Mucosa of stomach (tissue), 1 donor: ENCODE data around the gene SPRED2.

Source experiments
- H3K27me3 ChIP-seq: one replicate; pipeline ENCODE4 v1.7.0; 2013; ENCODE audit warnings: mild to moderate bottlenecking, low read length; ENCODE audit not compliant: control insufficient read depth, insufficient read depth
- H3K36me3 ChIP-seq: one replicate; pipeline ENCODE4 v1.7.0; 2013; ENCODE audit warnings: low read length; ENCODE audit not compliant: control insufficient read depth, insufficient read depth
- H3K4me1 ChIP-seq: one replicate; pipeline ENCODE4 v1.7.0; 2013; ENCODE audit warnings: mild to moderate bottlenecking, low read length; ENCODE audit not compliant: control insufficient read depth, insufficient read depth
- H3K4me3 ChIP-seq: one replicate; pipeline ENCODE4 v1.7.0; 2013; ENCODE audit warnings: low read length
- H3K9ac ChIP-seq: one replicate; pipeline ENCODE4 v1.7.0; 2013; ENCODE audit warnings: mild to moderate bottlenecking, low read length, moderate library complexity
- H3K9me3 ChIP-seq: one replicate; pipeline ENCODE4 v1.7.0; 2013; ENCODE audit warnings: mild to moderate bottlenecking, low read length, moderate library complexity; ENCODE audit not compliant: control insufficient read depth
- donor health status: Pancreatic carcinoma.

SPRED2 gene, protein sequence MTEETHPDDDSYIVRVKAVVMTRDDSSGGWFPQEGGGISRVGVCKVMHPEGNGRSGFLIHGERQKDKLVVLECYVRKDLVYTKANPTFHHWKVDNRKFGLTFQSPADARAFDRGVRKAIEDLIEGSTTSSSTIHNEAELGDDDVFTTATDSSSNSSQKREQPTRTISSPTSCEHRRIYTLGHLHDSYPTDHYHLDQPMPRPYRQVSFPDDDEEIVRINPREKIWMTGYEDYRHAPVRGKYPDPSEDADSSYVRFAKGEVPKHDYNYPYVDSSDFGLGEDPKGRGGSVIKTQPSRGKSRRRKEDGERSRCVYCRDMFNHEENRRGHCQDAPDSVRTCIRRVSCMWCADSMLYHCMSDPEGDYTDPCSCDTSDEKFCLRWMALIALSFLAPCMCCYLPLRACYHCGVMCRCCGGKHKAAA

DNA sequence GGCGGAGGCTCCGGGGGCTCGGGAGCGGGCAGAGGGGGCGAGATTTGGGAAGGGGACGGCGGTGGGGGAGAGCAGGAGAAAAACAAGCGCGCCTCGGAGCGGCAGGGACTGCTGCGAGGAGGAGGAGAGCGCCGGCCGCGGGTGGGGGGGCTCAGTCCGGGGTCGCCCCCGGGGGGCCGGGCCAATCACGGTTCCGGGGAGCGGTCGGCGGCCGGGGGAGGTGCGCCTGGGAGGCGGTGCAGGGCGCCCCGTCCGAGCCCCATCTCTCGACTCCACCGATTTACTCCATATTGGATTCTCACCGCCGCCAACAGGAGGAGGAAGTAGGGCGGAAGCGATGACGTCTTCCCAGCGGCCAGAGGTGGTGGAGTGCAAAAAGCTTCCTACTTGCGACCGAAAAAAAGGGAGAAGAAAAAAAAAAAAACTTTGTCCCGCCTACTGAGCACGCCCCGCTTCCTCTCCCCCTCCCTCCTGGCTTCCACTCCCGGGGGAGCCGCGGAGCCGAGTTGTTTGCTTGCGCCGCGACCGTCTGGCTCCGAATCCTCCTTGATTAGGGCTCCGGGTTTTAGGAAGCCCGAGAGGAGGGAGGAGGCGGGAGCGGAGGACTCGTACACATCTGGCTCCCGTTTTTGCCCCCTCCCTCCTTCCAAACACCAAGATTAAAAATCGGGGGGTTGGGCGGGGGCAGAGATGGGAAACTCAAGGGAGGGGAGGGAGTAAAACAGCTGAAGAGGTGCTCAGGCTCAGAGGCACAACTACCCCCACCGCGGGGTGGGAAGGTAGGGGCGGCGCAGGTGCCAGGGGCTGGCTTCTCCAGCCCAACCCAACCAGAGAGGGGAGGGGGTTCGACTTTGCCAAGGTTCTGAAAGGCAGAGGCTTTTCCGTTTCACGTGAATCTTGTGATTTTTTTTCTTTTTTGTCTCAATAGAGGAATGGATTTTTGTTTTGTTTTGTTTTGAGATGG is at the start of gene SPRED2:
Gene SPRED2, minus strand, starts transcription at position 373 of the 964 bp plus-strand sequence. CDS start 612 bp downstream, outside the sequence.
- Histone ChIP-seq H3K27me3 (no peaks in the 10 kb centered on the region), H3K9me3 (no peaks in the 10 kb centered on the region), H3K9ac (peak within 1 kb of the TSS; percentile 97), H3K4me3 (peak within 1 kb of the TSS; percentile 44), H3K36me3 (no peaks in the 10 kb centered on the region), H3K4me1 (peaks cover 29% of the 10 kb centered on the region)

DNA sequence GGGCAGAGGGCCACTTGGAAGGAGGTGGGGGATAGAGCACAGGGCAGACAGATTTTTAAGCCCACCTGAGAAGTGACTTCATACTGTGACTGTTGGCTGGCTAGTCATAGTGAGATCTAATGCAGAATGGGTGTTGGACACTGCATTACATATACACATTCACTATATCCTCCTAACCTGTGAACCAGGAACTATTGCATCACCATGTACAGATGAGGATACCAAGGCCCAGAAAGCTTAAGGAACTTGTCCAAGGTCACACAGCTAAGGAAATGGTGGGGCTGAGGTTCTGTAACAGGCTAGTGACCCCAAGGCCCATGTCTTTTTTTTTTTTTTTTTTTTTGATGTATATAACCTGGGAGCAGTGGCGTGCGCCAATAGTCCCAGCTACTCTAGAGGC is 49.6 kb upstream of the SPRED2 start:
- no peak overlapping the region for H3K4me3 ChIP-seq

DNA sequence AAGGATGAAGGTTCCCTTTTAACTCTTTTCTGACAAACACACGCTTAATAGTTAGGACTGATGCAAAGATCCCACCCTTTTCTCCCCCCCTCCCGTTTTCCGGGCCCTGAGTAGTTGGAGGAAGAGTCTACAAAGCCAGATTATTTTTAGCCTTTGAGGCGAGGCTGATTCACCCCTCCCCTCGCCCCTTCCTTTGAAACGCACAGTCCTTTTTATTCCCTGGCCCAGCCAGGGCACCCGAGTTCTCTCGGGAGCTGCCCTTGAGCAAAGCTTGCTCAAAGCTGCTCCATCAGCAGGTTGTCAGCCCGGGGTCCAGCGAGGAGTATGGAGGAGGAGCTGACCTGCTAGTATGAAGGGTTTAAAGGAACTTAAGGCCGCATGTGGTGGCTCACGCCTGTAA is 47.1 kb upstream of the SPRED2 start:
- no peaks in the 10 kb centered on the region for H3K36me3 ChIP-seq
- H3K4me1 ChIP-seq: no peaks in the 10 kb centered on the region
- H3K4me3 ChIP-seq: no peak overlapping the region
- no peak overlapping the region for H3K9ac ChIP-seq
- H3K27me3 ChIP-seq: no peaks in the 10 kb centered on the region
- no peaks in the 10 kb centered on the region for H3K9me3 ChIP-seq

More for the DNA sequence above, 49.6 kb upstream of the SPRED2 start:
- no peaks in the 10 kb centered on the region for H3K9me3 ChIP-seq
- H3K9ac ChIP-seq: no peak overlapping the region
- no peaks in the 10 kb centered on the region for H3K4me1 ChIP-seq
- H3K36me3 ChIP-seq: no peaks in the 10 kb centered on the region
- no peaks in the 10 kb centered on the region for H3K27me3 ChIP-seq

DNA sequence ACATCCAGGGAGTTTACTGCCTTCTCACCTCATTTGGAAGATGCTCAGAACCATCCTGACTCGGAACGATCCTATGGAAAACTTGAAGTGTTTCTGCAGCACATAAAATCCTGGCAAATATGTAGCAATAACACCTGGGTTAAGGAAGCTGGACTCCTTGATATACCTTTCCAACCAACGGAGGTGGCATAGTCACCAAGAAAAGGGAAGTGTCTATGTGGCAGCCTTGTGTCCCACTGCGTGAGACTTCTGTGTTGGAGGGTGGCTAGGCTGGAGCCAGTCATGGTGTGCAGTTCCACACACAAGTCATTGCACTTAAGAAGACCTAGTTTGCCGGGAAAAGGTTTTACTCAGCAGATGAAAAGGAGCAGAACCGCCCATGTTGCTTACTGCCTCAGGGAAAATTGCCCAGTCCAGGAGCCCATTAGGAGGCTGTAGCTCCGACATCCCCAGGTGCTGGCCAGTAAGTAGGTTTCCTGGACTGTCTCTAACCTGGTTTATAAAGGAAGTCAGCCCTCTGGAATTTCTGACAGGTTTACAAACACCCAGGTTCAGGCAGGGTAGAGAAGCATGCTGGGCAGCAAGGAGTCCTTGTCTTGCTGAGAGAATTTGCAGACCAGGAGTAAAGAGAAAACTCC is 46.2 kb upstream of the SPRED2 start:
- no peaks in the 10 kb centered on the region for H3K36me3 ChIP-seq
- no peak overlapping the region for H3K4me3 ChIP-seq
- H3K9me3 ChIP-seq: no peaks in the 10 kb centered on the region
- no peak overlapping the region for H3K9ac ChIP-seq
- H3K27me3 ChIP-seq: no peaks in the 10 kb centered on the region
- H3K4me1 ChIP-seq: no peaks in the 10 kb centered on the region

DNA sequence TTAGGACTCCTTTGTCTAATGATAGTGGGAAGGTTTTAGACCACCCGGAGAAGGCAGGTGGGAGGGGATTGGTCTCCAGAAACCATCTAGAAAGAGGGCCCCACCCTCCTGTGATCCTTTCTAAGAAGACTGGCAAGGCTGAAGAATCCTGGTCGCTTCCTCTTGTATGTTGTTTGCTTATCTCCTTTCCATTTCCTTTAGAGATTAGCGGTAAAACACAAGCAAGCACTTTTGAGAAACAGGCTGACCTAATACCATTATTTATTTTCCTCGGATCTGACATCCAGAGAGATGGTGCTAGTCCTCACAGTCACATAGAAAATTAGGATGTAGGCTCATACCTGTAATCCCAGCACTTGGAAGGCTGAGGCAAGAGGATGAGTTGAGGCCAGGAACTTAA is 45.2 kb upstream of the SPRED2 start:
- Histone ChIP-seq H3K4me1 (no peaks in the 10 kb centered on the region), H3K36me3 (no peaks in the 10 kb centered on the region), H3K9me3 (no peaks in the 10 kb centered on the region), H3K27me3 (no peaks in the 10 kb centered on the region), H3K9ac (no peak overlapping the region), H3K4me3 (no peak overlapping the region)

DNA sequence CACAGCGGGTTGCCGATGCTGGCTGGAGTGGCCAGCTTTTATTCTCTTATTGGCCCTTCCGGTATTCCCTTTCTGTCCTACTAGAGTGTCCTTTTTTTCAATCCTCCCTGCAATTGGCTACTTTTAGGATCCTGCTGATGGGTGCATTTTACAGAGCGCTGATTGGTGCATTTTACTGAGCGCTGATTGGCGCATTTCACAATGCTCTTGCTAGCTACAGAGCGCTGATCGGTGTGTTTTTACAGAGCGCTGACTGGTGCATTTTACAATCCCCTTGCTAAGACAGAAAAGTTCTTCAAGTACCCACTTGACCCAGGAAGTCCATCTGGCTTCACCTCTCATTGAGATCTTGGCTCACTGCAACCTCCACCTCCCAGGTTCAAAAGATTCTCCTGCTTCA is 44.4 kb upstream of the SPRED2 start:
- Histone ChIP-seq H3K9me3 (no peaks in the 10 kb centered on the region), H3K36me3 (no peaks in the 10 kb centered on the region), H3K9ac (no peak overlapping the region), H3K27me3 (no peaks in the 10 kb centered on the region), H3K4me3 (no peak overlapping the region), H3K4me1 (no peaks in the 10 kb centered on the region)

DNA sequence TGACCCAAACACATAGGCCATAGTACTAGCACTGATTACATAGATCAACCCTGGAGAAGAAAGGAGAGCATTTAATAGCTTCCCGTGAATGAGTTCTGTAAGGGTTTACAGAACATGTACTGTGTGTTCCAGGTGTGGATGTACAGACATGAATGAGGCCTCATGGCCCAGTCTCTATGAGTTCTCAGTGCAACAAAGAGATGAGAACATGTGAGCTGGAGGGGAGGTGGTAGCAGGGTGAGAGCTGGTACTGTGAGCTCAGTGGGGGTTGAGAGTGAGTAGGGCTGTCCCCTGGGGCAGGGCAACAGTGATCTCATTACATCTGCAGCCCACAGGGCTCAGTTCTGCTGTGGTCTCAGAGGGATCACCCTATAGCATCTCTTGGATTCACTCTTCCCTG is 42.6 kb upstream of the SPRED2 start:
- Histone ChIP-seq H3K4me1 (no peaks in the 10 kb centered on the region), H3K36me3 (no peaks in the 10 kb centered on the region), H3K27me3 (no peaks in the 10 kb centered on the region), H3K9ac (no peak overlapping the region), H3K9me3 (no peaks in the 10 kb centered on the region), H3K4me3 (no peak overlapping the region)

DNA sequence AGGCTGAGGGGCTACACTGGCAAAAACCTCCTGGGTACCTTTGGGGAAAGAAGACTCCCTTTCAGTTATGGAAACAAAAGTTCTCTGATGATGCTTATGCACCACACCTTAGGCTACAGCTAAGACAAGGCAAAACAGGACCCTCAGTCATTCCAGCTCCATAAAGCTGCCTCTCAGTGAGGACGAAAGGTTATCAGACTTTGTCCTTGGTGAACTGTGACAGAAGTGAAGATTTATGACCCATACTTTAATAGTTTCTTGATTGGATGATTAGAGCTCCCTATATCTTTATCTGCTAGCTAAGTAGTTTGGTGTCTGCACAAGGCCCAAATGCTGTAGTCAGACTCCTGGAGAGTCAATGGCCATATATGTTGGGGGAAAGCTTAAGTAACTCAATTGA is 40.6 kb upstream of the SPRED2 start:
- Histone ChIP-seq H3K9ac (no peak overlapping the region), H3K36me3 (no peaks in the 10 kb centered on the region), H3K4me1 (no peaks in the 10 kb centered on the region), H3K4me3 (no peak overlapping the region), H3K27me3 (no peaks in the 10 kb centered on the region), H3K9me3 (no peaks in the 10 kb centered on the region)

DNA sequence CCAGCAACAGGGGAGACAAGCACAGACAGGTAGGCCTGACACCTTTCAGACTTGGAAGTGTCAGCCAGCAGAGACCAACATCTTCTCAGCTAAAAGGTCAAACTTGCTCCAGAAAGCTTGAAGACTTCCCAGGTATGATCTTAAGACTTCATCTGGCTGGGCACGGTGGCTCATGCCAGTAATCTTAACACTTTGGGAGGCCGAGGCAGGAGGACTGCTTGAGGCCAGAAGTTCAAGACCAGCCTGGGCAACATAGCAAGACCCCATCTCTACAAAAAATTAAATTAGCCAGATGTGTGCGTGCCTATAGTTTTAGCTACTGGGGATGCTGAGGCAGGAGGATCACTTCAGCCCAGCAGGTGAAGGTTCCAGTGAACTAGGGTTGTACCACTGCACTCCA is 39.0 kb upstream of the SPRED2 start:
- Histone ChIP-seq H3K27me3 (no peaks in the 10 kb centered on the region), H3K4me3 (no peak overlapping the region), H3K9me3 (no peaks in the 10 kb centered on the region), H3K4me1 (no peaks in the 10 kb centered on the region), H3K9ac (no peak overlapping the region), H3K36me3 (no peaks in the 10 kb centered on the region)

DNA sequence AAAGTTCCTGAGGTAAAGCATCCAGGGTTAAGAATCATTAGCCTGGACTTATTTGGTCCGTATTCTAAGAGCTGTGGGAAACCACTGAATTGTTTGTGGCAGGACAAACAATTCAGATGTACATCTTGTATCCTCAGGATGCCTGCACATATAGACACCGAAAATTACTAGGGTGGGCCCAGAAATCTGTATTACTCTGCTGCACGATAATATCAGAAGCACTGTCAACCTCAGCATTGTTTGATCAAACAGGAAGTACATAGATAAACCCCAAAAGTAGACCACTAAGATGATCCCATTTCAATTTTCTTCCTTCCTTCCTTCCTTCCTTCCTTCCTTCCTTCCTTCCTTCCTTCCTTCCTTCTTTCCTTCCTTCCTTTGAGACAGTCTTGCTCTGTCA is 34.2 kb upstream of the SPRED2 start:
- no peak overlapping the region for H3K4me3 ChIP-seq
- no peaks in the 10 kb centered on the region for H3K27me3 ChIP-seq
- H3K9ac ChIP-seq: no peak overlapping the region
- no peaks in the 10 kb centered on the region for H3K4me1 ChIP-seq
- H3K36me3 ChIP-seq: no peaks in the 10 kb centered on the region
- H3K9me3 ChIP-seq: no peaks in the 10 kb centered on the region

DNA sequence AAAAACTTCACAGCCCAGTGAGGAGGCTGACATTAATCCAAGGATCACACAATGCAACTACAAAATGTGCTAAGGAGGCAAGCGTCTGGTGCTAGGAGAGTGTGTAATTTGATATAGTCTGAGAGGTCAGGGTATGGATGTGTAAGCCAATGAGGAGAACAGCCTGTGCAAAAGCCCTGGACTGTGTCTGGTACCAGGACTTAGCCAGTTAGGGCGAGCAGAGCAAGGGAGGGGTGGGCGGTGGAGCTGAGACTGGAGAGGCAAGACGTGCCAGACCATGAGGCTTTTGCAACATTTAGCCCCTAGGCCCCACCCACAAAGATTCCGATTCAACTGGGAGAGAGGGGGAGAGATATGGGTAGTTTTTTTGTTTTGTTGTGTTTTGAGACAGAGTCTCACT is 33.5 kb upstream of the SPRED2 start:
- no peaks in the 10 kb centered on the region for H3K9me3 ChIP-seq
- no peaks in the 10 kb centered on the region for H3K36me3 ChIP-seq
- no peaks in the 10 kb centered on the region for H3K27me3 ChIP-seq
- no peak overlapping the region for H3K9ac ChIP-seq
- no peak overlapping the region for H3K4me3 ChIP-seq
- H3K4me1 ChIP-seq: no peaks in the 10 kb centered on the region

DNA sequence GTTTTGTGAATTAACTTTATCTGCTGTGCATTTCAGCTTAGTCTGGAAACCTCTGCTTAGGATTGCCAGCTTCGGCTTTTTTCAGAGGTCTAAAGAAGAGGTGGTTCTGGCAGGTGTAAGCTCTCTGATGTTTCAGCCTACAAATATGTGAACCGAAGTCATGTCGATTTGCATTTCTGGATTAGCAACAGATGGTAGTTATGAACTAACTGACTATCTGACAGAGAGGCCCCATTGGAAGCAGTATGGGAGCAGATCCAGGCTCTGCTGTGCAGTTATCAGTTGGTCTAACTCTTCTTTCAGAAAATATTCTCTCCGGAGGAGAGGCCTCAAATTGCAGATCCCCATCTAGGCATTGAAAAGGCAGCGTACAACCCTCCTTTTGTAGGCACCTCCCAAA is 32.7 kb upstream of the SPRED2 start:
- Histone ChIP-seq H3K9ac (no peak overlapping the region), H3K4me1 (no peaks in the 10 kb centered on the region), H3K36me3 (no peaks in the 10 kb centered on the region), H3K9me3 (no peaks in the 10 kb centered on the region), H3K4me3 (no peak overlapping the region), H3K27me3 (no peaks in the 10 kb centered on the region)
